ENCODE data around the gene KCNJ4.
"Not testable (repeated sequence)": the region's sequence is repeated elsewhere in the genome, so short reads cannot be mapped to it uniquely, and the experiment has no call there.

The KCNJ4 gene

DNA sequence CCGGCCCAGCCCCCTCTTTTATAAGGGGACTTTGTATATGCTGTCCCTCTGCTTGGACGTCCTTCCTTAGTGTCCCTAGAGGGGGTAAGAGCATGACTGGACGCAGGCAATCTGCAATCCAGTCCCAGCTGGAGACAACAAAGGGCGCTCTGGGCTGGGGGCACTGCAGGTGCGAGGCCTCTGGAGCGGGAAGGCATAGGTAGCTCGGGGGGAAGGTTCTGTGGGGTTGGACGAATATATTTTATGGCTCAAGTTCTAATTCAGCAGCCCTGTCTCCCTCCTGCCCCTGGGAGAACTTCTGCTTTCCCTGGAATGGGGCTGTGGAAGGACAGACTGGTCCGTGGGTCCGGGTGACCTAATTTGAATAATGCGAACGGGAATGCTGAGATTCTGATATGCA, 40.0 kb downstream of the KCNJ4 start:
- TF ChIP-seq, protein P1, sequence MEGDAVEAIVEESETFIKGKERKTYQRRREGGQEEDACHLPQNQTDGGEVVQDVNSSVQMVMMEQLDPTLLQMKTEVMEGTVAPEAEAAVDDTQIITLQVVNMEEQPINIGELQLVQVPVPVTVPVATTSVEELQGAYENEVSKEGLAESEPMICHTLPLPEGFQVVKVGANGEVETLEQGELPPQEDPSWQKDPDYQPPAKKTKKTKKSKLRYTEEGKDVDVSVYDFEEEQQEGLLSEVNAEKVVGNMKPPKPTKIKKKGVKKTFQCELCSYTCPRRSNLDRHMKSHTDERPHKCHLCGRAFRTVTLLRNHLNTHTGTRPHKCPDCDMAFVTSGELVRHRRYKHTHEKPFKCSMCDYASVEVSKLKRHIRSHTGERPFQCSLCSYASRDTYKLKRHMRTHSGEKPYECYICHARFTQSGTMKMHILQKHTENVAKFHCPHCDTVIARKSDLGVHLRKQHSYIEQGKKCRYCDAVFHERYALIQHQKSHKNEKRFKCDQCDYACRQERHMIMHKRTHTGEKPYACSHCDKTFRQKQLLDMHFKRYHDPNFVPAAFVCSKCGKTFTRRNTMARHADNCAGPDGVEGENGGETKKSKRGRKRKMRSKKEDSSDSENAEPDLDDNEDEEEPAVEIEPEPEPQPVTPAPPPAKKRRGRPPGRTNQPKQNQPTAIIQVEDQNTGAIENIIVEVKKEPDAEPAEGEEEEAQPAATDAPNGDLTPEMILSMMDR (IDR thresholded peaks at IDR 0.05; ENCODE audit: control insufficient read depth, insufficient read depth, low read depth, low read length, missing control alignments) = no peak
- no peak overlapping the region for H3K4me3 ChIP-seq (ENCODE audit: control insufficient read depth, low read depth, low read length)
- no peak for DNase-seq (ENCODE audit: low read depth)

DNA sequence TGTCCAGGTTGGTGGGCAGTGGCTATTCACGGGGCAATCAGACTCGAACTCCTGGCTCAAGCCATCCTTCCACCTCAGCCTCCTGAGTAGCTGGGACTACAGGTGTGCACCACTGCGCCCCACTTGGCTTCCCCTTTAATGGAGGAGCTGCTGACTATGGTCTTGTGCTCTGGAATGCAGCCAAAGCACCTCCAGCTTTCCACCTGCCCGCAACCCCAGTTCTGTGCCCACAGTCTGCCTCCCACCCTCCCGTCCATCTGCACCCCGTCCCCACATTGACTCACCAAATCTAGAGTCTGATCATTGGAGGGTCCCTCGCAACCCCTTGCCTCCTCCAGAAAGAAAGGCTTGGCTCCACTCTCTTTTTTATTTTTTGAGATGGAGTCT, 41.0 kb downstream of the KCNJ4 start:
- TF ChIP-seq, protein P1 (IDR thresholded peaks at IDR 0.05; ENCODE audit: control insufficient read depth, insufficient read depth, low read depth, low read length, missing control alignments) = no peak
- DNase-seq (ENCODE audit: low read depth) = no peak
- H3K4me3 ChIP-seq (ENCODE audit: control insufficient read depth, low read depth, low read length) = no peak overlapping the region

DNA sequence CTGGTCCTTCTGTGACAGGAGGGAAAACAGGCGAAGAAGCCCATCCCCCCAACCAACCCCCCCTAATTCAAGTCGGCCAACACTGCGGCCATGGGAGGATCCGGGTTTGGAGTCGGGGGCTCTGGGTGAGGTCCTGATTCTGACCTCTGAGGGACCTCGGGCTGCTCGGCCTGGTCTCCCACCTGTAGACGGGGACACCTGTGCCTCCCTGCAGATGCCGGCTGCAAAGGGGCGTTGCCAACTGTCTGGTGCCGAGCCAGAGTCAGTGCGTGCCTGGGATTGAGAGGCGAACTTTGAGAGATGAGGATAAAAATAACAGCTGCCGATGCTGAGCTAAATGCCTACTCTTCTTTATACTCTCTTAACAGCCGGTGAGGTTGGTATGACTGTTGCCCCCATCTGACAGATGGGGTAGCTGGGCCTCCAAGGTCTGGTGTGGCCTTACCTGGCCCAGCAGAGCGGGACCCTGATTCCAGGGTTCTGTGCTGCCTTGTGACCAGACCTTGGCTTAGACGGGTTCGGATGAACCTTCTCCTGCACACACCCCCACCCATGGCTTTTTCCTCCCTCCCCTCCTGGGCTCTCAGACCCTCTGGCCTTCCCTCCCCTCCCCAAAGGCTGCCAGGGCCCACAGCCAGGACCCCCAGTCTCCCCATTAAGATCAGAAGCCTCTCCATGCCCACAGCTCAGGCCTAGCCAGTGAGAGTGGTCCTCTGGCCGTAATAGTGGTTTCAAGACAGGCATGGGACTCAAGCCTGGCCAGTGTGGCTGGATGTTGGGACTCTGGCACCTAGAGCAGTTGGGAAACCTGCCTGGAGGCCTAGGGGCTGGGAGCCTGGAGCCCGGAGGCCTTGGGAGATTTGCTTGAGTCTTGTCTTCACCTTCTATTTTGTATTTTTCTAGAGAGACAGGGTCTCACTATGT, 41.7 kb downstream of the KCNJ4 start:
- TF ChIP-seq, protein P1 (IDR thresholded peaks at IDR 0.05; ENCODE audit: control insufficient read depth, insufficient read depth, low read depth, low read length, missing control alignments) = no peak
- no peak for DNase-seq (ENCODE audit: low read depth)
- H3K4me3 ChIP-seq (ENCODE audit: control insufficient read depth, low read depth, low read length) = no peak overlapping the region; the same call in 1 of the 2 replicates

DNA sequence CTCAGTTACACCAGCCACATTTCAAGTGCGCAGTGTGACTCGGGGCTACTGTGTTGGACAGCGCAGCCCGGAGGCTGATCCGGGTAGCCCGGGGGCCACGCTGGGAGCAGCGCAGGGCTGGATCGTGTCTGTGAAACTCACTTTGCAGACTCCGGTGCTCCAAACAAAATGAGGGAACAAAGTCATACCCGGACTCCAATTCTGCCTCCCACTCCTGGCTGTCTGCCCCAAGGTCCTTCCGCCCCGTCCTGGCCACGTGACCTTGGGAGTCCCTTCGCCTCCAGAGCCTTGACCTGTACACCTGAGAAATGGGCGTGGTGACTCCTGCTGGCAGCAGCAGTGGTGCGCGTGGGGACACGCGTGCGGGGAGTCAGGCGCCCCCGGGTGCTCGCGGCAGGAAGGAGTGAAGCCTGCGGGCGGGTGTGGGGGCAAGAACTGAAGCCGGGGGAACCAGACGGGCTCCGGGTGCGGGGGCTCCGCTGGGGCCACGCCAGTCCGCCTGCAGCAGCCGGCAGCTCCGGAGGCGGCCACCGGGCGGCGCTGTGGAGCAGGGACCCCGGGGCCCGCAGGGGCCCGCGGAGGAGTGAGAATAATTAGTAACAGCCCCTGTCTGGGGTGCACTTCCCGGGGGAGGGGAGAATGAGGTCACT, 42.4 kb downstream of the KCNJ4 start:
- DNase-seq (ENCODE audit: low read depth) = no peak
- H3K4me3 ChIP-seq (ENCODE audit: control insufficient read depth, low read depth, low read length) = no peak overlapping the region; the same call in 1 of the 2 replicates
- TF ChIP-seq, protein P1 (IDR thresholded peaks at IDR 0.05; ENCODE audit: control insufficient read depth, insufficient read depth, low read depth, low read length, missing control alignments) = peak; percentile 42

DNA sequence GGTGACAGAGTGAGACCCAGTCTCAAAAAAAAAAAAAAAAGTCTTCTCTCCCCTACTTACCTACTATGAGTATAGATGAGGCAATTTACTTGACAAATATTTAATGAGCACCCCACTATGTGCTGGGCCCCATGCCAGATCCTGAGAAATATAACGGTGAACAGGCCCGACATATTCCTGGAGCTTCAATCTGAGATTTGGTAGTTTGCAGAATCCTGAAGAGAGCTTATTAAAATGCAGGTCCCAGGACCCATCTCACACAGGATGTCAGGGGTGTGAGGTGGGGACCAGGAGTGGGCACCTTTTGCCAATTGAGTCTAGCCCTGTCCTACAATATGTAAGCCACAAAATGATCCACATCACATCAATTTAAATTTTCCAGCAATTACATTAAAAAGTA, 44.0 kb downstream of the KCNJ4 start:
- TF ChIP-seq, protein P1 (IDR thresholded peaks at IDR 0.05; ENCODE audit: control insufficient read depth, insufficient read depth, low read depth, low read length, missing control alignments) = no peak
- H3K4me3 ChIP-seq (ENCODE audit: control insufficient read depth, low read depth, low read length) = no peak overlapping the region
- no peak for DNase-seq (ENCODE audit: low read depth)

DNA sequence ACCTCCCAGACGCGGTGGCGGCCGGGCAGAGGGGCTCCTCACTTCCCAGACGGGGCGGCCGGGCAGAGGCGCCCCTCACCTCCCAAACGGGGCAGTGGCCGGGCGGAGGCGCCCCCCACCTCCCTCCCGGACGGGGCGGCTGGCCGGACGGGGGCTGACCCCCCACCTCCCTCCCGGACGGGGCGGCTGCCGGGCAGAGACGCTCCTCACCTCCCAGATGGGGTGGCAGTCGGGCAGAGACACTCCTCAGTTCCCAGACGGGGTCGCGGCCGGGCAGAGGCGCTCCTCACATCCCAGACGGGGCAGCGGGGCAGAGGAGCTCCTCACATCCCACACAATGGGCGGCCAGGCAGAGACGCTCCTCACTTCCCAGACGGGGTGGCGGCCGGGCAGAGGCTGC, 45.1 kb downstream of the KCNJ4 start:
- DNase-seq (ENCODE audit: low read depth); H3K4me3 ChIP-seq (ENCODE audit: control insufficient read depth, low read depth, low read length): not testable (repeated sequence)

DNA sequence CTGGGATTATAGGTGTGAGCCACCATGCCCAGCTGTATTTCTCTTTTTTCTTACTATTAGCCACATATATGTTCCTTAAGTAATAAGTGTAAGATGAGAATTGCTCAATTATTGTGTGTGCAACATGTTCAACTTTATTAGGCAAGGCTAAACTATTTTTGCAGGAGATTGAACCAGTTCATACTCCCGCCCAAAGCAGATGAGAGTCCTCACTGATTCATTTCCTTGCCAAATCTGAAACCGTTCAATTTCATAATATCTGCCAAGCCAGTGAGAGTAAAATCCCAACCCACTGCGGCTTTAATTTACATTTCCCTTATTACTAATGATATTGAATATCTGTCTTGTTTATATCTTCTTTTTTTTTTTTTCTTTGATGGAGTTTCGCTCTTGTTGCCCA, 48.4 kb downstream of the KCNJ4 start:
- H3K4me3 ChIP-seq (ENCODE audit: control insufficient read depth, low read depth, low read length) = no peak overlapping the region
- DNase-seq (ENCODE audit: low read depth) = no peak
- TF ChIP-seq, protein P1 (IDR thresholded peaks at IDR 0.05; ENCODE audit: control insufficient read depth, insufficient read depth, low read depth, low read length, missing control alignments) = no peak
